ENCODE measurements around the gene CROCC.

The CROCC gene

DNA sequence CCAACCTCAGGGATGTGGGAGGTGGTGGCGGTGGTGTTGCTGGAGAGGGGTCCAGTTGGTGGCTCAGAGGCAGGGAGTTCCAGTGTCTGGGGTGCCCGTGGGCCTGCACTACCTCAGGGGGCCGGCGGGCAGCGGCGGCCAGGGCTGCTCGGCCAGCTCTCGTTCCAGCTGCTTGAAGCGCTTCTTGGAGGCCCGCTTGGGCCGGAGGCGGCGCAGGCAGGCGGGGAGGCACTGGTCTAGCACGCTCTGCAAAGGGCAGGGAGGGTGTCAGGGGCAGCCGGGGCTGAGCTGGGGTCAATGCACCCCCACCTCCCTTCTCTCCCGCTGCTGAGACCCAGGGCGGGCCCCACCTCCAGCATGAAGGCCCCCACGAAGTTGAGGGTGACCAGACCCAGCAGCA, 64.4 kb downstream of the CROCC start:
- no peaks in the 10 kb centered on the region; the same call in 1 of the 2 replicates for H3K27me3 ChIP-seq (ENCODE audit: insufficient read depth, low read length)
- H3K4me1 ChIP-seq (ENCODE audit: insufficient read depth, low read length) = no peaks in the 10 kb centered on the region
- no peak overlapping the region for H3K9ac ChIP-seq (ENCODE audit: low read depth, low read length)
- no peak overlapping the region for H3K4me3 ChIP-seq (ENCODE audit: low read length)
- no peak overlapping the region for H3K27ac ChIP-seq (ENCODE audit: low read length)
- H3K36me3 ChIP-seq (ENCODE audit: insufficient read depth, low read depth, low read length) = peaks cover 7% of the 10 kb centered on the region; the same call in 1 of the 2 replicates
- H3K9me3 ChIP-seq (ENCODE audit: insufficient read depth, low read depth, low read length) = no peaks in the 10 kb centered on the region

DNA sequence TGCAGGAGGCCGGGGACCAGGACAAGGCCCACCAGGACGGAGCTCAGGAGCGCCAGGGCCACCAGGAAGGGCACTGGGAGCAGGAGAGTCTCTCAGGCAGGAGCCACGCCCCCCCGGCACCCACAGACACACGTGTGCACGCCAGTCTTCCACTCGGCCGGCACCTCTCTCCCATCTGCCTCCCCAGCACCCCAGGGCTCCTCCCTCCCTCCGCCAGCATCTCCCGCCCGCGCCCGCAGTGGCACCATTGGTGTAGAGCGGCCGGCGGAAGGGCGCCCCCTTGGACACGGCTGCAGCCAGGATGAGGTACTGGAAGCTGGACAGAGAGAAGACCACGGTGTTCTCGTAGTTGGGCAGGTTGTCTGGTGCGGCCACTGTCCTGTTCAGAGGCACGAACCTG, 64.8 kb downstream of the CROCC start:
- Histone ChIP-seq H3K4me3 (ENCODE audit: low read length) (no peak overlapping the region), H3K9me3 (ENCODE audit: insufficient read depth, low read depth, low read length) (no peaks in the 10 kb centered on the region), H3K9ac (ENCODE audit: low read depth, low read length) (no peak overlapping the region), H3K27me3 (ENCODE audit: insufficient read depth, low read length) (no peaks in the 10 kb centered on the region), H3K4me1 (ENCODE audit: insufficient read depth, low read length) (no peaks in the 10 kb centered on the region), H3K27ac (ENCODE audit: low read length) (no peak overlapping the region), H3K36me3 (ENCODE audit: insufficient read depth, low read depth, low read length) (peaks cover 7% of the 10 kb centered on the region; the same call in 1 of the 2 replicates)

DNA sequence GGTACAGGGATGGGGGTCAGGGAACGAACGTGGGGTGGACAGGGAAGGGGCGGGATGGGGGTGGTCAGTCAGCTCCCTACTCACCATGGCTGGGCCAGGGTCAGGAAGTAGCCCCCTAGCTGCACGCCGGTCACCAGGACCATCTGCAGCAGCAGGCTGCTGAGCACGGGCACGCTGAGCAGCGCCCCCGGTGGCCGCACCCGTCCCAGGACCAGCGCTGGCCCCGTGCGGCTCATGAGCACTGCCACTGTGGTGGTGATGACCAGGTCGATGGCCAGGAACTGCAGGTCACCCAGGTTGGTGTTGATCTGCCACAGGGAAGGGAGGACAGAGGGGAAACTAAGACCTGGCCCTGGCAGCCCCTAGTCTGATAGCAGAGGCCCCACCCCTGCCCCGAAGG, 65.2 kb downstream of the CROCC start:
- Histone ChIP-seq H3K27ac (ENCODE audit: low read length) (no peak overlapping the region), H3K36me3 (ENCODE audit: insufficient read depth, low read depth, low read length) (peaks cover 7% of the 10 kb centered on the region; the same call in 1 of the 2 replicates), H3K4me1 (ENCODE audit: insufficient read depth, low read length) (no peaks in the 10 kb centered on the region), H3K27me3 (ENCODE audit: insufficient read depth, low read length) (no peaks in the 10 kb centered on the region), H3K9ac (ENCODE audit: low read depth, low read length) (no peak overlapping the region), H3K9me3 (ENCODE audit: insufficient read depth, low read depth, low read length) (no peaks in the 10 kb centered on the region), H3K4me3 (ENCODE audit: low read length) (no peak overlapping the region)

DNA sequence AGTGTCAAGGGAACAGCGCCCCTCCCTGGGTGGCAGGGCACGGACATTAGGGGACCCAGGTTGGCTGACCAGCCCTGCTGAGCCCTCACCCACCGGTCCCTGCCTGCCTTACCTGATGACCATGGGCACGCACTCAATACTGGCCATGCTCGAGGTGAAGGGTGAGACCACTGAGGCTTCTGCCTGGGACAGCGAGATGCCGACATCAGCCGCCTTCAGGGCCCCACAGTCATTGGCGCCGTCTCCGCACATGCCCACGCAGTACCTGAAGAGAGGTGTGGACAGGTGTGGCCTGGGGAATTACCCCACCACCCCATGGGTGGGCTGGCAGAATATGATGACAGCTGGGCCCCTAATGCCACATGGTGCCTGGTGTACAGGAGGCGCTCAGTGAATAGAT, 66.5 kb downstream of the CROCC start:
- no peak overlapping the region for H3K4me3 ChIP-seq (ENCODE audit: low read length)
- no peak overlapping the region for H3K9ac ChIP-seq (ENCODE audit: low read depth, low read length)
- no peak overlapping the region for H3K27ac ChIP-seq (ENCODE audit: low read length)
- H3K36me3 ChIP-seq (ENCODE audit: insufficient read depth, low read depth, low read length) = peaks cover 7% of the 10 kb centered on the region; the same call in 1 of the 2 replicates
- no peaks in the 10 kb centered on the region for H3K4me1 ChIP-seq (ENCODE audit: insufficient read depth, low read length)
- no peaks in the 10 kb centered on the region for H3K9me3 ChIP-seq (ENCODE audit: insufficient read depth, low read depth, low read length)
- H3K27me3 ChIP-seq (ENCODE audit: insufficient read depth, low read length) = no peaks in the 10 kb centered on the region

DNA sequence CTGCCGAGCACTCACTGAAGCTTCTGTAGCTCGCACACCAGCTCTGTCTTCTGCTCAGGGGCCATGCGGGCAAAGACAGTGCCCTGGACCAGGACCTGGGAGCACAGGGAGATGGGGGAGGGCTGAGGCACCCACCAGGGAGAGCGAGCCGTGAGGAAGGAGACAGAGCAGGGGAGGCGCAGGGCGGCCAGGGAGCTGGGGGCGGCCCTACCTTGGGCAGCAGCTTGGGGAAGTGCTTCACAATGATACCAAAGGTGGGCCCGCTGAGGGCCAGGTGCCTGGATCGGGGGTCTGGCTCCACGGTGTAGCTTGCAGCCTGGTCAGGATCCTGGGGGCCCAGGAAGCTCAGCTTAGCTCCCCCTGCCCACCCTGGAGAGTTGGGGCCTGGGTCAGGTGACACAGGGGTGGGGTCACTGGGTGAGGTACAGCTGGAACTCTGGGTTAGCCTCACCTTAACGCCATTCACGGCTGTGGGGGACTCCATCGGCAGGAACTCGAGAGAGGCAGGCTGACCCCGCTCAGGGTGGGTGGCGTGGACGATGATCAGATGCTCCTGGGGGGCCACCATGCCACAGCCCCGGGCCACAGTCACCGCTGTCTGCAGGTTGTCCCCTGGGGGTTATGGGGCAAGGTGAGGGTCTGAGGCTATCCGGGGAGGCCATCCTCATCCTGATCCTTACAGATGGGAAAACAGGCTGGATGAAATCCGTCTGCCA, 68.1 kb downstream of the CROCC start:
- Histone ChIP-seq H3K4me1 (ENCODE audit: insufficient read depth, low read length) (no peaks in the 10 kb centered on the region), H3K9ac (ENCODE audit: low read depth, low read length) (no peak overlapping the region), H3K27me3 (ENCODE audit: insufficient read depth, low read length) (no peaks in the 10 kb centered on the region), H3K9me3 (ENCODE audit: insufficient read depth, low read depth, low read length) (no peaks in the 10 kb centered on the region), H3K27ac (ENCODE audit: low read length) (no peak overlapping the region), H3K4me3 (ENCODE audit: low read length) (no peak overlapping the region), H3K36me3 (ENCODE audit: insufficient read depth, low read depth, low read length) (peaks cover 7% of the 10 kb centered on the region; the same call in 1 of the 2 replicates)

DNA sequence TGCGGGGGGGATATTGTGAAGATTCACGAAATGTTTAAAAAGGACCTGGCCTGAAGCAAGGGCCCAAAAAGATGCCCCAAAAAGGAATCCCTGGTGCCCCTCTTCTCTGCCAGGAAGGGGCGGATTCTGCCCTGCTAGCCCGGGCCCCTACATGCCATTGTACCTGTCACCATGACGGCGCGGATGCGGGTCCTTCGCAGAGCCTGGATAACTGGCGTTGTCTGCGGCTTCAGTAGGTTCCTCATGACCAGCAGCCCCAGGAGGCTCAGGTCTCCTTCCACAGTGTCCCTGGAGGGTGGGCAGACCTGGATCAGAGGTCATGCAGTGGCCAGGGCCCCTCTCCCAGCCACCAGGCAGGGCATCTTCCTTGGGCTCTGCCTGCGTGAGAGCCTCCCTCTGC, 69.8 kb downstream of the CROCC start:
- H3K4me1 ChIP-seq (ENCODE audit: insufficient read depth, low read length) = no peaks in the 10 kb centered on the region
- no peaks in the 10 kb centered on the region for H3K9me3 ChIP-seq (ENCODE audit: insufficient read depth, low read depth, low read length)
- H3K9ac ChIP-seq (ENCODE audit: low read depth, low read length) = no peak overlapping the region
- H3K27me3 ChIP-seq (ENCODE audit: insufficient read depth, low read length) = no peaks in the 10 kb centered on the region
- no peak overlapping the region for H3K27ac ChIP-seq (ENCODE audit: low read length)
- no peak overlapping the region for H3K4me3 ChIP-seq (ENCODE audit: low read length)
- peaks cover 19% of the 10 kb centered on the region for H3K36me3 ChIP-seq (ENCODE audit: insufficient read depth, low read depth, low read length)

DNA sequence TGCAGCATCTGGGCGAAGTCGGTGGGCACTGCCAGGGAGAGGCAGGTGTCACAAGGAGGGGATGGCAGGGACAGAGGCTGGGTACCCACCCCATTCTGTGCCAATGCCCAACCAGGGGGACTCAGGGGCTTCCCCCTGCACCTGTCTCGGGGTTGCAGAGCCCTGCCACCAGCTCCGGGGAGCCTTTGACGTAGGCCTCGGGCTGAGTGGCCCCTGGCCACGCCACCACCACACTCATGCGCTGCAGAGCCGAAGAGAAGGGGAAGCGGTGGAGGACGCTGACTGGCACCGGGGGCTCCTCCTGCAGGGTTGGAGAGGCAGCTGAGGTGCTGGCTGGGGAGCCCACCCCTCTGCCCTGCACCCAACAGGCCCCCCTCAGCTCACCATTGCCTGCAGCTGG, 70.4 kb downstream of the CROCC start:
- Histone ChIP-seq H3K9ac (ENCODE audit: low read depth, low read length) (no peak overlapping the region), H3K27ac (ENCODE audit: low read length) (no peak overlapping the region), H3K4me3 (ENCODE audit: low read length) (no peak overlapping the region), H3K9me3 (ENCODE audit: insufficient read depth, low read depth, low read length) (no peaks in the 10 kb centered on the region), H3K27me3 (ENCODE audit: insufficient read depth, low read length) (no peaks in the 10 kb centered on the region), H3K36me3 (ENCODE audit: insufficient read depth, low read depth, low read length) (peaks cover 19% of the 10 kb centered on the region), H3K4me1 (ENCODE audit: insufficient read depth, low read length) (no peaks in the 10 kb centered on the region)

DNA sequence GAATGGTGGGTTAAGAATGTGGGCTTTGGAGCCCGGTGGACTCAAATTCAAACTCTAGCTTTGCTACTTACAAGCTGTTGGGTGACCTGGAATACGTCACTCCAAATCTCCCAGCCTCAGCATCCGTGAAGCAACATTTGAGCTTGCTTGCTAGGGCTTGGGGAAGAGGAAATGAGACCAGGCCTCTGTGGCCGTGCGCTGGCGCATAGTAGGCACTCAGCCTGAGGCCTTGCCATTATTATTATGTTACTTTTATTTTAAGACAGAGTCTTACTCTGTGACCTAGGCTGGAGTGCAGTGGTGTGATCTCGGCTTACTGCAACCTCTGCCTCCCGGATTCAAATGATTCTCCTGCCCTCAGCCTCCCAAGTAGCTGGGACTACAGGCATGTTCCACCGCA, 70.9 kb downstream of the CROCC start:
- no peaks in the 10 kb centered on the region for H3K4me1 ChIP-seq (ENCODE audit: insufficient read depth, low read length)
- H3K36me3 ChIP-seq (ENCODE audit: insufficient read depth, low read depth, low read length) = peaks cover 18% of the 10 kb centered on the region
- no peak overlapping the region for H3K4me3 ChIP-seq (ENCODE audit: low read length)
- no peak overlapping the region for H3K9ac ChIP-seq (ENCODE audit: low read depth, low read length)
- H3K27me3 ChIP-seq (ENCODE audit: insufficient read depth, low read length) = no peaks in the 10 kb centered on the region
- no peak overlapping the region for H3K27ac ChIP-seq (ENCODE audit: low read length)
- no peaks in the 10 kb centered on the region for H3K9me3 ChIP-seq (ENCODE audit: insufficient read depth, low read depth, low read length)

DNA sequence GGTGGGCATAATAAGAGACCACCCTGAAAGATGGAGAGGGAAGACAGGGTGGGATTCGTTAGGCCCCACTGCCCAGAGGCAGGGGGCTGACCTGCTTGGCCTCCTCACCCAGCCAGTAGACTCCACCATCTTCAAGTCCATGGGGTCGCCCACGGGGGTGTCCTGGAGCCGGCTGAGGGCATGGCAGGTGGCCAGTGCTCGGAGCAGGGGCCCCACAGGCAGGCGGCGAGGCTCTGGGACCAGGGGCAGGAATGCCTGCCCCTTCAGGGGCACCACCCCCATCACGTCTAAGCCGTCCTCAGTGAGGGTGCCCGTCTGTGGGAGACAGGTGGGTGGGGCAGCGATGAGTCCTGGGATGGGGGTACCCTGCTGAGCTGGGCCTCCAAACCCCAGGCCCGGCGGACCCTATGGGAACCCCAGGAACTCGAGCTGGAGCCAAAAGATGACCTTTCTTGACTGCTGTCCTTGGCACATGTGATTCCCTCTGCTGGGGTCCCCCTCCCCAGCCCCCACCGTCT, 71.8 kb downstream of the CROCC start:
- no peaks in the 10 kb centered on the region for H3K27me3 ChIP-seq (ENCODE audit: insufficient read depth, low read length)
- no peak overlapping the region for H3K27ac ChIP-seq (ENCODE audit: low read length)
- H3K4me1 ChIP-seq (ENCODE audit: insufficient read depth, low read length) = no peaks in the 10 kb centered on the region
- H3K9me3 ChIP-seq (ENCODE audit: insufficient read depth, low read depth, low read length) = no peaks in the 10 kb centered on the region
- H3K4me3 ChIP-seq (ENCODE audit: low read length) = no peak overlapping the region
- no peak overlapping the region for H3K9ac ChIP-seq (ENCODE audit: low read depth, low read length)
- H3K36me3 ChIP-seq (ENCODE audit: insufficient read depth, low read depth, low read length) = peaks cover 20% of the 10 kb centered on the region

DNA sequence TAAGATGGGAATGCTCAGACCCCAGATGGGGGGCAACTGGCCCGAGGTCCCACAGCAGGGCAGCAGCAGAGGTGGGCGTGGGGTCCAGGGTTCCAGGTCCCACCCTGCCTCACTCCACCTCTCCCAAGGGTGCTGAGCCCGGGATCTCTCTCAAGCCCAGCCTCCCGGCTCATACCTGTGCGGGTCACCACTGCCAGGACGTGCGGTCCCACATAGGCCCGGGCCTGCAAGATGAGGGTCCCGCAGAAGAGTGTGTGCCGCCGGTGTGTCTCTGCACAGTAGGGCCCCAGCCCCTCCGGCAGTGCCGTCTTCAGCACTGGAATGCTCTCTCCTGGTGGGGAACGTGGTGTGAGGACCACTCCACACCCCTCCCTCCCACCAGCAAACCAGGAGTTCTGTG, 75.1 kb downstream of the CROCC start:
- Histone ChIP-seq H3K4me3 (ENCODE audit: low read length) (no peak overlapping the region), H3K27me3 (ENCODE audit: insufficient read depth, low read length) (no peaks in the 10 kb centered on the region), H3K36me3 (ENCODE audit: insufficient read depth, low read depth, low read length) (peaks cover 30% of the 10 kb centered on the region), H3K27ac (ENCODE audit: low read length) (no peak overlapping the region), H3K9ac (ENCODE audit: low read depth, low read length) (no peak overlapping the region), H3K9me3 (ENCODE audit: insufficient read depth, low read depth, low read length) (no peaks in the 10 kb centered on the region), H3K4me1 (ENCODE audit: insufficient read depth, low read length) (no peaks in the 10 kb centered on the region)

DNA sequence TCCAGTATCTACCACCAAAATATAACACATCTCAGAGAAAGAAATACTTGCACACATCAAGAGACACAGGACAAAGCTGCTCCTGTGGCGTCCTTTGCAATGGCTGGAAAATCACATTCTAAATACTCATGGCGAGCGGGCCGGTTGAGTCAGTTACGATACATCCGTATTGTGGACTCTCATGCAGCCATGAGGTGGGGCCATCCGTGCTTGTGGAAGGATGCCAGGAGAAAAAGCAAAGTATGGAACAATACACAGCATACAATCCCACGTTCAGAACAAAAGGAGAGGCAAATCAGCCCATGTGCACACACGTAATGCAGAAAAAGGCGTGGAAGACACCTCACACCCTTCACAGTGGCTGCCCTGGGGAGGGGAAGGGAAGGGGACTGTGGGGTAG, 76.9 kb downstream of the CROCC start:
- Histone ChIP-seq H3K9me3 (ENCODE audit: insufficient read depth, low read depth, low read length) (no peaks in the 10 kb centered on the region), H3K27ac (ENCODE audit: low read length) (no peak overlapping the region), H3K36me3 (ENCODE audit: insufficient read depth, low read depth, low read length) (peaks cover 41% of the 10 kb centered on the region), H3K27me3 (ENCODE audit: insufficient read depth, low read length) (no peaks in the 10 kb centered on the region), H3K4me3 (ENCODE audit: low read length) (no peak overlapping the region), H3K9ac (ENCODE audit: low read depth, low read length) (no peak overlapping the region), H3K4me1 (ENCODE audit: insufficient read depth, low read length) (no peaks in the 10 kb centered on the region)

DNA sequence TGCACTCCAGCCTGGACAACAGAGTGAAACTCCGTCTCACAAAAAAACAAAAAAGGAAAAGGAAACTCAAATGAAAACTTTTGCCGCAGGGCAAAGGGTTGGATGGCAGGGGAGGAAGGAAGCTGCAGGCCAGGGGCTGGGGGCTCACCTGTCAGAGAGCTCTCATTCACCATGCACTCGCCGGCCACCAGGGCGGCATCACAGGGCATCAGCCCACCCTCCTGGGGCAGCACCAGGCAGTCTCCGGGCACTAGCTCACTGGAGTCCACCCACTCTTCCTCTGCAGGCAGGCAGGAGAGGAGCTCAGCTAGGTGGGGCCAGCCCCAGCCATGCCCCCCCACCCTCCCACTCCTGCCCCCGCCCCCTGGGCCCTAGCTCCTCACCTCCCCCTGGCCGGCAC, 78.1 kb downstream of the CROCC start:
- Histone ChIP-seq H3K27me3 (ENCODE audit: insufficient read depth, low read length) (no peaks in the 10 kb centered on the region), H3K36me3 (ENCODE audit: insufficient read depth, low read depth, low read length) (peaks cover 52% of the 10 kb centered on the region), H3K9ac (ENCODE audit: low read depth, low read length) (no peak overlapping the region), H3K27ac (ENCODE audit: low read length) (no peak overlapping the region), H3K4me3 (ENCODE audit: low read length) (no peak overlapping the region), H3K4me1 (ENCODE audit: insufficient read depth, low read length) (no peaks in the 10 kb centered on the region), H3K9me3 (ENCODE audit: insufficient read depth, low read depth, low read length) (no peaks in the 10 kb centered on the region)
